Astrocyte of the spinal cord (primary cell): Measurements from ENCODE around the gene PRDM1.

Experiments used
- DNase-seq: peaks from one replicate; pipeline ENCODE4 v3.0.0; 2011; ENCODE audit warnings: low read depth, low spot score
- H3K4me3 ChIP-seq: 2 replicates; pipeline ENCODE4 v1.5.1; 2011; ENCODE audit warnings: low read depth, mild to moderate bottlenecking, low read length, moderate library complexity
- CTCF ChIP-seq: IDR thresholded peaks from 2 replicates; pipeline ENCODE4 v1.5.1; 2012; ENCODE audit warnings: low read depth, mild to moderate bottlenecking, low read length, inconsistent platforms
- in situ Hi-C: cut with HindIII; loops from 2 replicates; pipeline ENCODE4 v1.10.0; 2017; ENCODE audit warnings: low sequenced_read_pairs

PRDM1 gene

GRCh38 chr6:106154326-106154725, 68.2 kb downstream of the PRDM1 start:
- no peak for DNase-seq
- TF ChIP-seq CTCF, result no peak
- in situ Hi-C loops, result no loop called here
- H3K4me3 ChIP-seq, result no peak overlapping the region

- in situ Hi-C loops, result no loop called here
- no peak for TF ChIP-seq CTCF
- no peak for DNase-seq
- no peak overlapping the region for H3K4me3 ChIP-seq
Observed at GRCh38 chr6:106155219-106155830, 69.2 kb downstream of the PRDM1 start.

DNA sequence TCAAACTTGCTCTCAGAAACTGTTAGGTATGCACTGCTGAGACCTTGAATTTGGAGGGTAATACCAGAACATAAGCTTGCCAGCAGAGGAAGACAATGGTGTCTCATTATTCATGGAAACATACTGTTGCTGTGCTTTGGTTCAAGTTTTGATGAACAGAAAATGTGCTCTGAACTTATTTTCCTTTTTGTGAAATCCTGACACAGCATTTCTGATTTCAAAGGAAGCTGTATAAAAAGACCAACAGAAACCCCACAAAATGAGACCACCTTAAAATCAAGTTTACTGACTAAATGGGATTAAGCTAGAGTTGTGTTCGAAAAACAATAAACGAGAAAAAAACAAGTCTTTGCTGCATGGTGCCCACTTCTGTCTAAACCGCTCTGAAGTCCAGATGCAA, 70.3 kb downstream of the PRDM1 start:
- no peak for TF ChIP-seq CTCF
- DNase-seq, result no peak
- no peak overlapping the region for H3K4me3 ChIP-seq
- in situ Hi-C loops, result no loop called here

GRCh38 chr6:106156863-106157262, 70.7 kb downstream of the PRDM1 start:
- no peak overlapping the region for H3K4me3 ChIP-seq
- DNase-seq, result no peak
- in situ Hi-C loops, result no loop called here
- no peak for TF ChIP-seq CTCF

GRCh38 chr6:106158816-106159215, 72.7 kb downstream of the PRDM1 start:
- in situ Hi-C loops, result no loop called here
- TF ChIP-seq CTCF, result no peak
- peak; percentile 29 for DNase-seq
- H3K4me3 ChIP-seq, result no peak overlapping the region
